Measurements from ENCODE around the gene STAU1. TPM values are rescaled to one million over a fixed set of nuclear protein-coding genes. Genes with fewer than 3 reads are reported as not detected.
"Not testable (repeated sequence)": the region's sequence is repeated elsewhere in the genome, so short reads cannot be mapped to it uniquely, and the experiment has no call there.

STAU1 gene
- total RNA-seq, 1 donor from 2014 or later = 73.5 TPM

- no peak for TF ChIP-seq CTCF (IDR thresholded peaks at IDR 0.05)
- ATAC-seq = no peak
These were observed 15.6 kb upstream of the STAU1 start for GRCh38 chr20:49203746-49204145.

GRCh38 chr20:49203011-49203410 is 14.9 kb upstream of the STAU1 start:
- no peaks in the 10 kb centered on the region for H3K4me1 ChIP-seq
- no peak overlapping the region for H3K27ac ChIP-seq
- DNase-seq (no peak), ATAC-seq (no peak)
- no peaks in the 10 kb centered on the region for H3K27me3 ChIP-seq (ENCODE audit: low read depth)
- intact Hi-C loops (cut with DNase I) = no loop called here
- no peaks in the 10 kb centered on the region for H3K9me3 ChIP-seq
- no peak overlapping the region for H3K4me3 ChIP-seq
- no peaks in the 10 kb centered on the region for H3K36me3 ChIP-seq
- no peak for TF ChIP-seq CTCF (IDR thresholded peaks at IDR 0.05)

More at GRCh38 chr20:49203746-49204145, 15.6 kb upstream of the STAU1 start:
- Histone ChIP-seq H3K9me3 (no peaks in the 10 kb centered on the region), H3K4me3 (no peak overlapping the region), H3K27ac (no peak overlapping the region), H3K36me3 (no peaks in the 10 kb centered on the region), H3K4me1 (no peaks in the 10 kb centered on the region), H3K27me3 (ENCODE audit: low read depth) (no peaks in the 10 kb centered on the region)
- DNase-seq = no peak
- intact Hi-C loops (cut with DNase I) = no loop called here

GRCh38 chr20:49199729-49200293 is 11.7 kb upstream of the STAU1 start:
- ATAC-seq (no peak), DNase-seq (no peak)
- TF ChIP-seq CTCF (IDR thresholded peaks at IDR 0.05) = no peak
- no peaks in the 10 kb centered on the region for H3K27me3 ChIP-seq (ENCODE audit: low read depth)
- H3K4me1 ChIP-seq = no peaks in the 10 kb centered on the region
- no peak overlapping the region for H3K27ac ChIP-seq
- intact Hi-C loops (cut with DNase I) = no loop called here
- H3K36me3 ChIP-seq = no peaks in the 10 kb centered on the region
- no peaks in the 10 kb centered on the region for H3K9me3 ChIP-seq
- no peak overlapping the region for H3K4me3 ChIP-seq

- H3K36me3 ChIP-seq; H3K4me1 ChIP-seq; H3K4me3 ChIP-seq; H3K9me3 ChIP-seq; intact Hi-C loops (cut with DNase I); H3K27ac ChIP-seq; DNase-seq; H3K27me3 ChIP-seq (ENCODE audit: low read depth); ATAC-seq: not testable (repeated sequence)
These were observed 4.9 kb upstream of the STAU1 start for GRCh38 chr20:49192944-49193518.

- Histone ChIP-seq H3K36me3 (peaks cover 6% of the 10 kb centered on the region), H3K9me3 (no peaks in the 10 kb centered on the region), H3K27me3 (ENCODE audit: low read depth) (no peaks in the 10 kb centered on the region), H3K4me3 (peak overlapping the region; percentile 78), H3K4me1 (peaks cover 31% of the 10 kb centered on the region), H3K27ac (peak overlapping the region; percentile 86)
- TF ChIP-seq CTCF (IDR thresholded peaks at IDR 0.05) = no peak
- ATAC-seq (peak in 1 of 2 donors; percentile 7), DNase-seq (no peak)
- intact Hi-C loops (cut with DNase I) = no loop called here
These were observed 744 bp downstream of the STAU1 start for GRCh38 chr20:49187330-49187850.

All from lower lobe of right lung (tissue), 2 donors.